PFSK-1 (cell line): Measurements from ENCODE around the gene RAB14.

Experiments
- POLR2AphosphoS5 ChIP-seq: IDR thresholded peaks from 2 replicates; pipeline ENCODE4 v1.6.1; 2012; ENCODE audit warnings: low read depth, mild to moderate bottlenecking, control low read depth, low read length, moderate library complexity
- SIN3A ChIP-seq: IDR thresholded peaks from 2 replicates; pipeline ENCODE4 v1.6.1; 2012; ENCODE audit warnings: mild to moderate bottlenecking, low read length, moderate library complexity, borderline replicate concordance; ENCODE audit not compliant: insufficient read depth
- TAF1 ChIP-seq: IDR thresholded peaks from 2 replicates; pipeline ENCODE4 v1.6.1; 2012; ENCODE audit warnings: low read length, control low read depth, borderline replicate concordance; ENCODE audit not compliant: insufficient read depth
- TF ChIP-seq, protein P1 (sequence below), 2 experiments: IDR thresholded peaks; 2 replicates each; pipeline versions ENCODE4 v1.6.1 to v1.8.0; 2011 to 2012; ENCODE audit warnings: low read depth in 2 of 2, low read length in 2 of 2, control low read depth in 1 of 2, inconsistent platforms in 1 of 2, mild to moderate bottlenecking in 1 of 2, moderate library complexity in 1 of 2; ENCODE audit not compliant: insufficient read depth in 1 of 2

DNA sequence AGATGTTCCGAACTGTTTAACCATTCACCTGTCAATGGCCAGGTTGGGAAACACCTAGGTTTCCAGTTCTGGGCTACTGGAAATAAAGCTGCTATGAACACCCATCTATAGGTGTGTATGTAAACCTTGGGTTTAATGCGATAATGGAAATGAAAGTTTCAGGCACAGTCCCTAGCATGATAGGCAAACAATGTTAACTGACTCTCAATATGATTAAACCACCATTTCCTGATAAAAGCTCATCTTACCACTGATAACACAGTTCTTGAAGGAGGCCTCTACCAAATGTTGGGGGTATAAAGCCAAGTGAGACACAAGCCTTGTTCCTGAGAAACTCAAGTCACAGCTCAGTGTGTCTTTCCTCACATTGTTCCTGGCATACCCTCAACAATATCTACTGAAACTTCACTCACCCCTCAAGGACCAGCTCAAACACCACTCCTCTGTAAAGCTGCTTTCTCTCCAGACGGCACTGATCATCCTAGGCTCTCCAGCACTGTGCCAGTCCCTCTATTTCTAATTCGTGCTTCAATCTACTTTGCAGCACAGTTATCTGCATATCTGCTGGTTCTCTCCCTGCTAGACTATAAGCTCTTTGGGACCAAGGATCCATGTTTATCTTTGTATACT is 15.8 kb downstream of the RAB14 start:
- TF ChIP-seq TAF1 (no peak), POLR2AphosphoS5 (no peak), SIN3A (no peak)
- TF ChIP-seq, protein P1, sequence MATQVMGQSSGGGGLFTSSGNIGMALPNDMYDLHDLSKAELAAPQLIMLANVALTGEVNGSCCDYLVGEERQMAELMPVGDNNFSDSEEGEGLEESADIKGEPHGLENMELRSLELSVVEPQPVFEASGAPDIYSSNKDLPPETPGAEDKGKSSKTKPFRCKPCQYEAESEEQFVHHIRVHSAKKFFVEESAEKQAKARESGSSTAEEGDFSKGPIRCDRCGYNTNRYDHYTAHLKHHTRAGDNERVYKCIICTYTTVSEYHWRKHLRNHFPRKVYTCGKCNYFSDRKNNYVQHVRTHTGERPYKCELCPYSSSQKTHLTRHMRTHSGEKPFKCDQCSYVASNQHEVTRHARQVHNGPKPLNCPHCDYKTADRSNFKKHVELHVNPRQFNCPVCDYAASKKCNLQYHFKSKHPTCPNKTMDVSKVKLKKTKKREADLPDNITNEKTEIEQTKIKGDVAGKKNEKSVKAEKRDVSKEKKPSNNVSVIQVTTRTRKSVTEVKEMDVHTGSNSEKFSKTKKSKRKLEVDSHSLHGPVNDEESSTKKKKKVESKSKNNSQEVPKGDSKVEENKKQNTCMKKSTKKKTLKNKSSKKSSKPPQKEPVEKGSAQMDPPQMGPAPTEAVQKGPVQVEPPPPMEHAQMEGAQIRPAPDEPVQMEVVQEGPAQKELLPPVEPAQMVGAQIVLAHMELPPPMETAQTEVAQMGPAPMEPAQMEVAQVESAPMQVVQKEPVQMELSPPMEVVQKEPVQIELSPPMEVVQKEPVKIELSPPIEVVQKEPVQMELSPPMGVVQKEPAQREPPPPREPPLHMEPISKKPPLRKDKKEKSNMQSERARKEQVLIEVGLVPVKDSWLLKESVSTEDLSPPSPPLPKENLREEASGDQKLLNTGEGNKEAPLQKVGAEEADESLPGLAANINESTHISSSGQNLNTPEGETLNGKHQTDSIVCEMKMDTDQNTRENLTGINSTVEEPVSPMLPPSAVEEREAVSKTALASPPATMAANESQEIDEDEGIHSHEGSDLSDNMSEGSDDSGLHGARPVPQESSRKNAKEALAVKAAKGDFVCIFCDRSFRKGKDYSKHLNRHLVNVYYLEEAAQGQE (IDR thresholded peaks at IDR 0.05; ENCODE audit: insufficient read depth in 1 of 2, low read depth in 2 of 2, low read length in 2 of 2) = no peak
